PFSK-1 (cell line): ENCODE data around the gene PTPRK.

ENCODE experiments used
- POLR2AphosphoS5 ChIP-seq: IDR thresholded peaks from 2 replicates; pipeline ENCODE4 v1.6.1; 2012; ENCODE audit warnings: low read depth, mild to moderate bottlenecking, control low read depth, low read length, moderate library complexity
- TF ChIP-seq, protein P1 (sequence below), 2 experiments: IDR thresholded peaks; 2 replicates each; pipeline versions ENCODE4 v1.6.1 to v1.8.0; 2011 to 2012; ENCODE audit warnings: low read depth in 2 of 2, low read length in 2 of 2, control low read depth in 1 of 2, inconsistent platforms in 1 of 2, mild to moderate bottlenecking in 1 of 2, moderate library complexity in 1 of 2; ENCODE audit not compliant: insufficient read depth in 1 of 2

DNA sequence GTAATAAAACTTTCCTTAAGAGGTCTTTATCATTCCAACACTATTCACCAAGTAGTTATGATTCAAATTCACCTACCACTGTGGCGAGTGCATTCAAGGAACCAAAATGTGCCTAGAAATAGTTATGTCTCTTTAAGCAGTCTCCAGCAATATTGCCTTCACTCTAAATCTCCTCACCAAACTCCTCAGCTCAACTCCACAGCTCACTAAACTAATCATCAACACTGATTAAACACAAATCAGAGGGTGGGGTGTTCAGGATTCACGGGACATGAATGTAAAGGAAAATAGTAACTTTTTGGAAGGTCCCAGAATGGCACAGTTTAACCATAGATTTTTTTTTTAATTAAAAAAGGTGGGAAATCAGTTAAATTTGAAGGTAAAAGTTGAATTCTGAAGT is 549.0 kb downstream of the PTPRK start:
- TF ChIP-seq, protein P1, sequence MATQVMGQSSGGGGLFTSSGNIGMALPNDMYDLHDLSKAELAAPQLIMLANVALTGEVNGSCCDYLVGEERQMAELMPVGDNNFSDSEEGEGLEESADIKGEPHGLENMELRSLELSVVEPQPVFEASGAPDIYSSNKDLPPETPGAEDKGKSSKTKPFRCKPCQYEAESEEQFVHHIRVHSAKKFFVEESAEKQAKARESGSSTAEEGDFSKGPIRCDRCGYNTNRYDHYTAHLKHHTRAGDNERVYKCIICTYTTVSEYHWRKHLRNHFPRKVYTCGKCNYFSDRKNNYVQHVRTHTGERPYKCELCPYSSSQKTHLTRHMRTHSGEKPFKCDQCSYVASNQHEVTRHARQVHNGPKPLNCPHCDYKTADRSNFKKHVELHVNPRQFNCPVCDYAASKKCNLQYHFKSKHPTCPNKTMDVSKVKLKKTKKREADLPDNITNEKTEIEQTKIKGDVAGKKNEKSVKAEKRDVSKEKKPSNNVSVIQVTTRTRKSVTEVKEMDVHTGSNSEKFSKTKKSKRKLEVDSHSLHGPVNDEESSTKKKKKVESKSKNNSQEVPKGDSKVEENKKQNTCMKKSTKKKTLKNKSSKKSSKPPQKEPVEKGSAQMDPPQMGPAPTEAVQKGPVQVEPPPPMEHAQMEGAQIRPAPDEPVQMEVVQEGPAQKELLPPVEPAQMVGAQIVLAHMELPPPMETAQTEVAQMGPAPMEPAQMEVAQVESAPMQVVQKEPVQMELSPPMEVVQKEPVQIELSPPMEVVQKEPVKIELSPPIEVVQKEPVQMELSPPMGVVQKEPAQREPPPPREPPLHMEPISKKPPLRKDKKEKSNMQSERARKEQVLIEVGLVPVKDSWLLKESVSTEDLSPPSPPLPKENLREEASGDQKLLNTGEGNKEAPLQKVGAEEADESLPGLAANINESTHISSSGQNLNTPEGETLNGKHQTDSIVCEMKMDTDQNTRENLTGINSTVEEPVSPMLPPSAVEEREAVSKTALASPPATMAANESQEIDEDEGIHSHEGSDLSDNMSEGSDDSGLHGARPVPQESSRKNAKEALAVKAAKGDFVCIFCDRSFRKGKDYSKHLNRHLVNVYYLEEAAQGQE (IDR thresholded peaks at IDR 0.05; ENCODE audit: insufficient read depth in 1 of 2, low read depth in 2 of 2, low read length in 2 of 2) = no peak
- TF ChIP-seq POLR2AphosphoS5 = no peak
